Rectal smooth muscle tissue (tissue), 1 donor: ENCODE data around the gene CALHM2.

Source experiments
- H3K27ac ChIP-seq: one replicate; pipeline ENCODE4 v1.7.0; 2013; ENCODE audit warnings: low read depth, low read length, inconsistent platforms
- H3K27me3 ChIP-seq: one replicate; pipeline ENCODE4 v1.7.0; 2013; ENCODE audit warnings: low read length; ENCODE audit not compliant: control insufficient read depth, insufficient read depth
- H3K36me3 ChIP-seq: one replicate; pipeline ENCODE4 v1.7.0; 2013; ENCODE audit warnings: low read length; ENCODE audit not compliant: control insufficient read depth, insufficient read depth
- H3K4me1 ChIP-seq: one replicate; pipeline ENCODE4 v1.7.0; 2013; ENCODE audit warnings: low read length; ENCODE audit not compliant: control insufficient read depth, insufficient read depth
- H3K4me3 ChIP-seq: one replicate; pipeline ENCODE4 v1.7.0; 2013; ENCODE audit warnings: low read length
- H3K9ac ChIP-seq: one replicate; pipeline ENCODE4 v1.7.0; 2013; ENCODE audit warnings: low read length

CALHM2 gene

GRCh38 chr10:103454026-103454425 is 1.9 kb upstream of the CALHM2 start:
- H3K4me3 ChIP-seq = no peak overlapping the region
- H3K27ac ChIP-seq = no peak overlapping the region
- no peak overlapping the region for H3K9ac ChIP-seq
- H3K36me3 ChIP-seq = no peaks in the 10 kb centered on the region
- H3K27me3 ChIP-seq = no peaks in the 10 kb centered on the region
- no peaks in the 10 kb centered on the region for H3K4me1 ChIP-seq

GRCh38 chr10:103452506-103453230 is 498 bp upstream of the CALHM2 start:
- peaks cover 1% of the 10 kb centered on the region for H3K36me3 ChIP-seq
- H3K4me3 ChIP-seq = peak overlapping the region; percentile 82
- H3K4me1 ChIP-seq = no peaks in the 10 kb centered on the region
- peak overlapping the region; percentile 35 for H3K9ac ChIP-seq
- no peaks in the 10 kb centered on the region for H3K27me3 ChIP-seq
- H3K27ac ChIP-seq = peak overlapping the region; percentile 62

GRCh38 chr10:103451091-103451813 is 918 bp downstream of the CALHM2 start:
- Histone ChIP-seq H3K4me1 (no peaks in the 10 kb centered on the region), H3K4me3 (peak overlapping the region; percentile 82), H3K36me3 (peaks cover 7% of the 10 kb centered on the region), H3K27me3 (no peaks in the 10 kb centered on the region), H3K27ac (peak overlapping the region; percentile 71), H3K9ac (peak overlapping the region; percentile 43)

GRCh38 chr10:103450201-103450695 is 1.9 kb downstream of the CALHM2 start:
- Histone ChIP-seq H3K27me3 (no peaks in the 10 kb centered on the region), H3K4me3 (peak overlapping the region; percentile 82), H3K27ac (no peak overlapping the region), H3K36me3 (peaks cover 8% of the 10 kb centered on the region), H3K9ac (no peak overlapping the region), H3K4me1 (no peaks in the 10 kb centered on the region)

GRCh38 chr10:103449208-103450144 is 2.7 kb downstream of the CALHM2 start:
- Histone ChIP-seq H3K27ac (no peak overlapping the region), H3K27me3 (no peaks in the 10 kb centered on the region), H3K4me3 (peak overlapping the region; percentile 82), H3K4me1 (no peaks in the 10 kb centered on the region), H3K36me3 (peaks cover 15% of the 10 kb centered on the region), H3K9ac (no peak overlapping the region)

GRCh38 chr10:103448746-103449145 is 3.4 kb downstream of the CALHM2 start:
- Histone ChIP-seq H3K27me3 (no peaks in the 10 kb centered on the region), H3K4me1 (no peaks in the 10 kb centered on the region), H3K27ac (no peak overlapping the region), H3K9ac (no peak overlapping the region), H3K4me3 (no peak overlapping the region), H3K36me3 (peaks cover 22% of the 10 kb centered on the region)

GRCh38 chr10:103447187-103447586 is 5.0 kb downstream of the CALHM2 start:
- Histone ChIP-seq H3K4me1 (no peaks in the 10 kb centered on the region), H3K27ac (no peak overlapping the region), H3K4me3 (no peak overlapping the region), H3K27me3 (no peaks in the 10 kb centered on the region), H3K9ac (no peak overlapping the region), H3K36me3 (peaks cover 33% of the 10 kb centered on the region)

GRCh38 chr10:103445767-103446567 is 6.2 kb downstream of the CALHM2 start:
- Histone ChIP-seq H3K27me3 (no peaks in the 10 kb centered on the region), H3K4me1 (no peaks in the 10 kb centered on the region), H3K36me3 (peaks cover 37% of the 10 kb centered on the region), H3K4me3 (no peak overlapping the region), H3K27ac (peak overlapping the region; percentile 50), H3K9ac (no peak overlapping the region)

- H3K4me1 ChIP-seq = no peaks in the 10 kb centered on the region
- H3K36me3 ChIP-seq = peaks cover 37% of the 10 kb centered on the region
- no peak overlapping the region for H3K9ac ChIP-seq
- no peak overlapping the region for H3K4me3 ChIP-seq
- peak overlapping the region; percentile 50 for H3K27ac ChIP-seq
- H3K27me3 ChIP-seq = no peaks in the 10 kb centered on the region
These were observed 6.8 kb downstream of the CALHM2 start for GRCh38 chr10:103445366-103445765.

- H3K36me3 ChIP-seq = peaks cover 40% of the 10 kb centered on the region
- H3K4me1 ChIP-seq = no peaks in the 10 kb centered on the region
- no peak overlapping the region for H3K27ac ChIP-seq
- H3K27me3 ChIP-seq = no peaks in the 10 kb centered on the region
- no peak overlapping the region for H3K9ac ChIP-seq
- H3K4me3 ChIP-seq = no peak overlapping the region
These were observed 7.7 kb downstream of the CALHM2 start for GRCh38 chr10:103444478-103444877.

GRCh38 chr10:103443475-103444185 is 8.5 kb downstream of the CALHM2 start:
- H3K27ac ChIP-seq = no peak overlapping the region
- H3K36me3 ChIP-seq = peaks cover 43% of the 10 kb centered on the region
- no peak overlapping the region for H3K9ac ChIP-seq
- no peak overlapping the region for H3K4me3 ChIP-seq
- no peaks in the 10 kb centered on the region for H3K27me3 ChIP-seq
- H3K4me1 ChIP-seq = no peaks in the 10 kb centered on the region
